Esophagus muscularis mucosa (tissue), 4 donors: ENCODE data around the gene TMUB2. TPM values are rescaled to one million over a fixed set of nuclear protein-coding genes. Genes with fewer than 3 reads are reported as not detected.

Source experiments
- DNase-seq: peaks from one replicate; pipeline ENCODE4 v3.0.0-alpha.2; 2017; ENCODE audit errors: extremely low spot score
- H3K27ac ChIP-seq, 4 donors: fragments of 200-600 bp; sonication (generic); replicated peaks in 1 of 4; 1 replicate in 3 of 4; 2 replicates in 1 of 4; pipeline ENCODE4 v1.5.1; 2016 to 2019; ENCODE audit warnings: mild to moderate bottlenecking in 1 of 4
- H3K27me3 ChIP-seq, 4 donors: fragments of 200-600 bp; sonication (generic); one replicate each; pipeline versions ENCODE4 v1.5.1 to v1.6.0; 2016 to 2019
- H3K36me3 ChIP-seq, 4 donors: fragments of 200-600 bp; sonication (generic); one replicate each; pipeline ENCODE4 v1.5.1; 2016 to 2019
- H3K4me1 ChIP-seq, 4 donors: fragments of 200-600 bp; sonication (generic); one replicate each; pipeline ENCODE4 v1.5.1; 2016 to 2019
- H3K4me3 ChIP-seq, 4 donors: fragments of 200-600 bp; sonication (generic); 1 replicate in 2 of 4; 2 replicates in 2 of 4; pipeline ENCODE4 v1.5.1; 2016 to 2019; ENCODE audit warnings: mild to moderate bottlenecking in 4 of 4, moderate library complexity in 1 of 4
- H3K9me3 ChIP-seq, 4 donors: fragments of 200-600 bp; sonication (generic); 1 replicate in 3 of 4; 2 replicates in 1 of 4; pipeline ENCODE4 v1.5.1; 2016 to 2019
- CTCF ChIP-seq, 3 experiments: fragments of 200-600 bp in 2 of 3; fragments of 450-650 bp in 1 of 3; sonication (generic) in 2 of 3; IDR thresholded peaks; one replicate each; pipeline ENCODE4 v1.5.1; 2017 to 2019; ENCODE audit warnings: antibody characterized with exemption in 3 of 3, mild to moderate bottlenecking in 2 of 3, moderate library complexity in 1 of 3
- EP300 ChIP-seq: sonication (generic); formaldehyde crosslinking; IDR thresholded peaks from one replicate; pipeline ENCODE4 v1.6.1; 2017; ENCODE audit warnings: antibody characterized with exemption
- POLR2A ChIP-seq: fragments of 450-650 bp; IDR thresholded peaks from one replicate; pipeline ENCODE4 v1.6.1; 2017; ENCODE audit warnings: antibody characterized with exemption, moderate library complexity, mild to moderate bottlenecking, low read depth
- POLR2AphosphoS5 ChIP-seq, 2 donors: sonication (generic); formaldehyde crosslinking; IDR thresholded peaks; one replicate each; pipeline ENCODE4 v1.6.1; 2017; ENCODE audit warnings: antibody characterized with exemption in 2 of 2
- WGBS: methylation state at CpG from one replicate; pipeline ENCODE4 v1.1.5; 2018; 5-methylcytosine and 5-hydroxymethylcytosine counted together
- intact Hi-C: fragments of 100-400 bp; cut with DNase I; formaldehyde crosslinking; loops from one replicate; pipeline ENCODE4 v1.15.1; 2023
- total RNA-seq, 4 donors: library from RNA; depleted of rRNA; stranded (reverse); fragments of >200 nt; gene quantifications; one replicate each; pipeline versions ENCODE4 v1.1.0 to v1.2.1, GENCODE V29; 2016

Gene TMUB2
- total RNA-seq, 4 donors from 2014 or later = 25.3 to 50.3 (median 33.4) TPM

GRCh38 chr17:44223541-44224071, 36.8 kb downstream of the TMUB2 start:
- TF ChIP-seq CTCF (IDR thresholded peaks at IDR 0.05) (no peak), POLR2AphosphoS5 (IDR thresholded peaks at IDR 0.05) (peak in 1 of 2 donors; percentile 34)
- 25% methylated on average over 7 of the region's 7 CpGs for WGBS

GRCh38 chr17:44229090-44229489, 42.3 kb downstream of the TMUB2 start:
- Histone ChIP-seq H3K4me1 (peaks cover 0 to 8% (median 5%) of the 10 kb centered on the region in 4 donors), H3K27me3 (no peaks in the 10 kb centered on the region), H3K36me3 (no peaks in the 10 kb centered on the region), H3K27ac (no peak overlapping the region), H3K4me3 (no peak overlapping the region), H3K9me3 (no peaks in the 10 kb centered on the region)
- intact Hi-C loops = no loop called here
- TF ChIP-seq EP300 (no peak), POLR2A (no peak), CTCF (IDR thresholded peaks at IDR 0.05) (no peak), POLR2AphosphoS5 (IDR thresholded peaks at IDR 0.05) (no peak)
- 92% methylated on average over 5 of the region's 6 CpGs for WGBS
- no peak for DNase-seq

More at GRCh38 chr17:44223541-44224071, 36.8 kb downstream of the TMUB2 start:
- Histone ChIP-seq H3K4me1 (peaks cover 20 to 28% (median 27%) of the 10 kb centered on the region in 4 donors), H3K27me3 (no peaks in the 10 kb centered on the region), H3K36me3 (no peaks in the 10 kb centered on the region), H3K9me3 (no peaks in the 10 kb centered on the region), H3K27ac (peak overlapping the region; percentile 100), H3K4me3 (no peak overlapping the region)
- DNase-seq = no peak
- intact Hi-C loops = no loop called here

GRCh38 chr17:44230140-44230539, 43.4 kb downstream of the TMUB2 start:
- 89% methylated on average over 9 of the region's 9 CpGs for WGBS
- Histone ChIP-seq H3K36me3 (no peaks in the 10 kb centered on the region), H3K9me3 (no peaks in the 10 kb centered on the region), H3K27me3 (no peaks in the 10 kb centered on the region), H3K27ac (no peak overlapping the region), H3K4me3 (no peak overlapping the region), H3K4me1 (no peaks in the 10 kb centered on the region)
- DNase-seq = no peak
- intact Hi-C loops = no loop called here
- TF ChIP-seq POLR2AphosphoS5 (IDR thresholded peaks at IDR 0.05) (no peak), POLR2A (no peak)

GRCh38 chr17:44232061-44232460, 45.3 kb downstream of the TMUB2 start:
- 83% methylated on average over 7 of the region's 7 CpGs for WGBS

GRCh38 chr17:44233582-44233981, 46.8 kb downstream of the TMUB2 start:
- peaks cover 0 to 4% (median 0%) of the 10 kb centered on the region in 4 donors for H3K27me3 ChIP-seq
- H3K9me3 ChIP-seq = no peaks in the 10 kb centered on the region
- H3K4me3 ChIP-seq = no peak overlapping the region
- WGBS = 72% methylated on average over 5 of the region's 5 CpGs
- H3K27ac ChIP-seq = no peak overlapping the region
- no peak for DNase-seq
- H3K4me1 ChIP-seq = no peaks in the 10 kb centered on the region
- intact Hi-C loops = no loop called here
- H3K36me3 ChIP-seq = no peaks in the 10 kb centered on the region
- TF ChIP-seq POLR2A = no peak
- TF ChIP-seq POLR2AphosphoS5 (IDR thresholded peaks at IDR 0.05) = no peak
- TF ChIP-seq CTCF (IDR thresholded peaks at IDR 0.05) = no peak
- no peak for TF ChIP-seq EP300

More at GRCh38 chr17:44232061-44232460, 45.3 kb downstream of the TMUB2 start:
- Histone ChIP-seq H3K4me1 (no peaks in the 10 kb centered on the region), H3K27me3 (peaks cover 0 to 4% (median 0%) of the 10 kb centered on the region in 4 donors), H3K4me3 (no peak overlapping the region), H3K27ac (no peak overlapping the region), H3K36me3 (no peaks in the 10 kb centered on the region), H3K9me3 (no peaks in the 10 kb centered on the region)
- DNase-seq = no peak
- TF ChIP-seq CTCF (IDR thresholded peaks at IDR 0.05) (no peak), POLR2A (no peak), EP300 (no peak), POLR2AphosphoS5 (IDR thresholded peaks at IDR 0.05) (no peak)
- intact Hi-C loops = no loop called here
